Suppressor macrophage treated with lipopolysaccharide for 1 hour (primary cell): ENCODE results near the gene USP4.
"Not testable (repeated sequence)": the region's sequence is repeated elsewhere in the genome, so short reads cannot be mapped to it uniquely, and the experiment has no call there.

Experiments used
- DNase-seq, 3 donors: peaks; one replicate each; pipeline ENCODE4 v3.0.0-alpha.2; 2020 to 2022

The USP4 gene

DNA sequence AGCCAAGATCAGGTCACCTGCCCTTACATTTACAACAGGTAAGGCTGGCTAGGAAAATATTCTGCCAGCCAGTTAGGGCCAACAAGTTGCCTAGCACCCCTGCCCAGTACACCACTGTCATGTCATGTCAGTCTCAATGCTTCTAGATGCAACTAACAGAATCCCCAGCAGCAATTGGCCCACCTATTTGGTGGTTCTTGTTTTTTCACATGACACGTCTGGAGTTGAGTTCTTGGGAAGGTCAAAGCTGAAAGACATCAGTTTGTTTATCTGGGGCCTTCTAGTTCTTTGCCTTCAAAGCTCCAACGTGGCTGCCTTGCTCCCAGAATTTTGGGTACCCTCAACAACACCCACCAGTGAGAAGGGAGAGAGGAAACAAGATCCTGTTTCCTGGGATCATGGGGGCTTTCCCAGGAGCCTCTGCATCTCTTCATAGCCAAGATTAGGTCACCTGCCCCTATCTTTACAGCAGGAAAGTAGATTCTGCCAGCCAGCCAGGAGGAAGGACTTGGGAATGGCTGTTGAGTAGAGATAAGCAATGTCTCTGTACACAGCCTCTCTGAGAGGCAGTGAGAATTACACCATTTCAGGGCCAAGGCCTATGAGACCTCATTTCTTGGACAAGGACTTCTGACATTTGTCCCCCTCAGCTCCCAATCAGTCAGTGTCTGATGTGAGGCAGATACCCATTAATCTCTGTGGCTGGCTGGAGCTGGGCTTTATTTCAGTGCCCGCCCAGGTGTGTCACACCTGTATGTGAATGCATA lies 9.7 kb upstream of the USP4 start:
- DNase-seq, result peak in 2 of 3 donors; percentile 28 to 33

DNA sequence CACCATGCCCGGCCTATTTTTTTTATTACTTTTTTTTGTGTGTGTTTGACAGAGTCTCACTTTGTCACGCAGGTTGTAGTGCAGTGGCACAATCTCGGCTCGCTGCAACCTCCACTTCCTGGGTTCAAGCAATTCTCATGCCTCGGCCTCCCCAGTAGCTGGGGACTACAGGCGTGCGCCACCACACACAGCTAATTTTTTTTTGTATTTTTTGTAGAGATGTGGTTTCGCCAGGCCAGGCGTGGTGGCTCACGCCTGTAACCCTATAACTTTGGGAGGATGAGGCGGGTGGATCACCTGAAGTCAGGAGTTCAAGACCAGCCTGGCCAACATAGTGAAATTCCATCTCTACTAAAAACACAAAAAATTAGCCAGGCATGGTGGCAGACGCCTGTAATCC lies 8.5 kb upstream of the USP4 start:
- not testable (repeated sequence) for DNase-seq

DNA sequence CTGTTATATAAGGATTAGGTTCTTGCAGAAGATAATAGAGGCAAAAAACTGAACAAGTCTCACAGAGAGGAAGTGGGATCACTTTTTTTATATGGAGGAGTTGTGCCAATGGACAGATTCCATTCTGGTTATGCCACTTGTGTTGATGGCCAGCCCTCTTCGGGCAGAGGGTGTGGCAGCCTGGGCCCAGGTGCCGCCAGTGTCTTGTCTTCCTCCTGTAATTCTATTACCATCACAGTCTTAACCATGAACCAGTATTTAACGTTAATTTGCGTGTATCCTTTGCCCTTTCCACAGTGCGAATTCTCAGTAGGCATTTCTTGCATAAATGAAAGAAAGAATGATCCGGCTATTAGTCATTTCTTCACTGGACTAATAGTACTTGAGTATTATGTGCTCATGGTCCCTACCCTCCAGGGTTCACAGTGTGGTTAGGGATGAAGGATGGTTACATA lies 7.0 kb upstream of the USP4 start:
- DNase-seq, result peak; percentile 43 to 78 (median 63)

DNA sequence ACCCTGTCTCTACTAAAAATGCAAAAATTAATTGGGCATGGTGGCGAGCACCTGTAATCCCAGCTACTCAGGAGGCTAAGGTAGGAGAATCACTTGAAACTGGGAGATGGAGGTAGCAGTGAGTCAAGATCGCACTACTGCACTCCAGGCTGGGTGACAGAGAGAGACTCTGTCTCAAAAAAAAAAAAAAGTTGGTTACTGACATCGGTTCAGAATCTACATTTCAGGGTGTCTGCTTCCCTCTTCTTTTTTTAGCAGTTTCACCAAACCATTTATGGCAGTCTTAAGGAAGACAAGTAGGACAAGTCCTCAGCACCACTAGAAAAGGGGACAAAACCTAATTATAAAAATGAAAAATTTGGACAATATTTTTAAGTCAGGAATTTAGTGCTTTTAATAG lies 3.3 kb upstream of the USP4 start:
- peak in 2 of 3 donors; percentile 27 to 55 for DNase-seq

DNA sequence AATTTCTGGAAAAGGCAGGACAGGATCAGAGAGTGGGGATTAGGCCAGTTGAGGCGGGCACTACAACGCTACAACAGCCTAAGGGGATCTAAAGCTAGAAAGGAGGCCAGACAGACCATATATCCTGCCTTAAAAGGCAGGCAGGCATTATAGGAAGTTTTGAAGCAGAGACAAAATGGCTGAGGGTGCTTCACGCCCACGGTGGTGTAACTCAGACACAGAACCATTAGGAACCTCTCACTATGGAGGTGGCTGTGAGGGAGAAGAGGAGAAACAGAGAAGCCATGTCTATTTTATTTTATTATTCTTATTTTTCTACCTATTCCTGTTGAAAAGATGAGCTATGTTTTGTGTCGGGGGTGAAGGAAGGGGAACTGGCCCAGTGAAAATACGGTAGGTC lies 2.1 kb upstream of the USP4 start:
- peak; percentile 57 to 65 (median 63) for DNase-seq

DNA sequence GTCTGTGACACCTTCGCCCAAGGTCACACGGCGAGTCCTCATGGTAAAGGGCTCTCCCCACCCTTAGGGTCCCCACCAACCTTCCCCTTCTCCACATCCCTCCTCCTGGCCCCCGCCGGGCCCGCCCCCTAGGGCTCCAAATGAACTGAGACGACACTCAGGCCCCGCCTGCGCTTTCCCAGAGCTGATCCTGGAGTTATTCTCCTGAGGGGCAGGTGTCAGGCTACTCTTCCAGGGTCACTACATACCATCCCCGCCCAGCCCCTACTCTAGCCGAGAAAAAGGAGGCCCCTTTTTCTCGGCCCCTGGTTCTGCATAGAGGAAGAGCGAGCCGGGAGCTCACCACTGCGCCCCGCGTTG lies 292 bp downstream of the USP4 start:
- DNase-seq, result peak in 1 of 3 donors; percentile 47

DNA sequence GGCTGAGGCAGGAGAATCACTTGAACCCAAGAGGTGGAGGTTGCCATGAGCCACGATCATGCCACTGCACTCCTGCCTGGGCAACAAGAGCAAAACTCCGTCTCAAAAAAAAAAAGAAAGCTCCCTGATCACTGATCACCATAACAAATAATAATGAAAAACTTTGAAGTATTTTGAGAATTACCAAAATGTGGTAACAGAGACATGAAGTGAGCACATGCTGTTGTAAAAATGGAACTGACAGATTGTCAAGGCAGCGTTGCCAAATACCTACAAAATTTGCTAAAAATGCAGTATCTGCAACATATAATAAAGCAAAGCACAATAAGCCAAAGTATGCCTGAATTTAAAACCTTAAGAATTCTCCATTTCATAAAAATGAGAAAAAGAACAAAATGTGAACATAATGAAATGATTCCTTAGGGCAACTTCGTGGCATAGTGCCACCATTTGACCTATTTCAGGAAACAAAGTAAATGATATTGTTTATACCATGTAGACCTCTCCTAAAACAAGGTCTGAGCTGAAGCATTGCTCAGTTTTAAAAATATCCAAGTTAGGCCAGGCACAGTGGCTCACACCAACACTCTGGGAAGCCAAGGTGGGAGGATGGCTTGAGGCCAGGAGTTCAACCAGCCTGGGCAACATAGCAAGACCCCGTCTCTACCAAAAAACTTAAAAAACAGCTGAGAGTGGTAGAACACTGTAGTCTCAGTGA lies 5.8 kb downstream of the USP4 start:
- peak in 1 of 3 donors; percentile 54 for DNase-seq

DNA sequence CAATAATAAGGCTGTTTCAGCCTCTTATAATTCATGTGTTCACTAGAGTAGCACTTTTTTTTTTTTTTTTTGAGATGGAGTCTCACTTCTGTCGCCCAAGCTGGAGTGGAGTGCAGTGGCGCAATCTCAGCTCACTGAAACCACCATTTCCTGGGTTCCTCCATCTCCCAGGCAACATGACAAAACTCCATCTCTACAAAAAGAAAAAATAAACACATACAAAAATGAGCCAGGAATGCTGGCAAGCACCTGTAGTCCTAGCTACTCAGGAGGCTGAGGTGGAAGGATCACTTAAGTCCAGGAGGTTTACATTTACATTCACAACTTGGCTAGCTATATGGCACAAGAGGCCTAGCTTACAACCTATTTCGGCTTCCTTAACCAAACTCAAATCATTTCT lies 6.8 kb downstream of the USP4 start:
- peak; percentile 54 to 64 (median 61) for DNase-seq

DNA sequence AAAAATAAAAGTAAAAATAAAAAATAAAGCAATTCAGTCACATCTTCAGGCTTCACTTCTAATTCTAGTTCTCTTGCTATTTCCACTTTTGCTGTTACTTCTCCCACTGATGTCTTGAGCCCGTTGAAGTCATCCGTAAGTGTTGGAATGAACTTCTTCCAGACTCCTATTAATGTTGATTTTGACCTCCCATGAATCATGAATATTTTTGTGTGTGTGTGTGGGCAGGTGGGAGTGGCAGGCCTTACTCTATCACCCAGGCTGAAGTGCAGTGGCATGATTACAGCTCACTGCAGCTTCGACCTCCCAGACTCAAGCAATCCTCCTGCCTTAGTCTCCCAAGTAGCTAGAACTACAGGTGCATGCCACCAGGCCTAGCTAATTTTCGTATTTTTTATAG lies 10.7 kb downstream of the USP4 start:
- DNase-seq, result peak in 2 of 3 donors; percentile 31 to 63

DNA sequence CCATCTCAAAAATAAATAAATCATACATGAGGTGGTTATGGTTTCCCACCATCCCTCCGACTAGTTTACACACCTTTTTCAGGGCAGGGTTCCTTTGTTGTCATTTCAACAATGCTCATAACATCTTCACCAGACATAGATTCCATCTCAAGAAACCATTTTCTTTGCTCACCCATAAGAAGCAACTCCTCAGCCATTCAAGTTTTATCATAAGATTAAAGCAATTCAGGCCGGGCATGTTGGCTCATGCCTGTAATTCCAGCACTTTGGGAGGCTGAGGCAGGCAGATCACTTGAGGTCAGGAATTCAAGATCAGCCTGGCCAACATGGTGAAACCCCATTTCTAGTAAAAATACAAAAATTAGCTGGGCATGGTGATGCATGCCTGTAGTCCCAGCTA lies 11.5 kb downstream of the USP4 start:
- not testable (repeated sequence) for DNase-seq

DNA sequence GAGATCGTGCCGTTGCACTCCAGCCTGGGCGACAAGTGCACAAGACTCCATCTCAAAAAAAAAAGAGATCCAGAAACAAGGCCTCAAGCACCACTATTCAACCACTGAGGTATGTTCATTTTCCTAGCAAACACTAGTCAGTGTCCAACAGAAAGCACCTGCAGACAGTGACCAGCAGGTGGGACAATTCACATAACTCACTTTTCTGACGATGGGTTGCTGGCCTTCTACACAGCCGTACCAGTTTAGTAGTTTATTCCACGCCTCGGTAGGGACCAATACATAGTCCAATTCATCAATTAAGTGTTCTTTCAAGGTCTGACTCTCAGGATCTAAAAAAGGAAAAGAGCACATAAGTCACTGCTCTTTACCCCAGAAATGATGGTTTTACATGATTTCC lies 12.4 kb downstream of the USP4 start:
- peak in 1 of 3 donors; percentile 19 for DNase-seq

DNA sequence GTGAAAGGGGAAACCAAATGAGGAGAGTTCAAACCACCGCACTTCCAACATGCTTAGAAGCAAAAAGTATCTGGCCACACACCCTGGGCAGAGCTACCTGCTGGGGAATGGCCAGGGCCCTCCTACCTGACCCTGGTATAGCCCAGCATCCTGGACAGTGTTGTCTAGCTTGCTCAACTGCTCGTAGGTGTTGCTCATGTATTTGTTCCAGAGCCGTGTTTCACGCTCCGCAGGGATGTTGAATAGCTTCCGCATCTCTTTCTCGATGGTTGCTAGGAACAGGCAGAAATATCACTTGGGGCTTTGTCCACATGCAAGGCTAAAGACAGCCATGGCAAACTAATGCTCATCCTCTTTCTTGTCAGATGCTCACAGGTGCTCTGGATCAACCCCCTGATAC lies 15.1 kb downstream of the USP4 start:
- no peak for DNase-seq

DNA sequence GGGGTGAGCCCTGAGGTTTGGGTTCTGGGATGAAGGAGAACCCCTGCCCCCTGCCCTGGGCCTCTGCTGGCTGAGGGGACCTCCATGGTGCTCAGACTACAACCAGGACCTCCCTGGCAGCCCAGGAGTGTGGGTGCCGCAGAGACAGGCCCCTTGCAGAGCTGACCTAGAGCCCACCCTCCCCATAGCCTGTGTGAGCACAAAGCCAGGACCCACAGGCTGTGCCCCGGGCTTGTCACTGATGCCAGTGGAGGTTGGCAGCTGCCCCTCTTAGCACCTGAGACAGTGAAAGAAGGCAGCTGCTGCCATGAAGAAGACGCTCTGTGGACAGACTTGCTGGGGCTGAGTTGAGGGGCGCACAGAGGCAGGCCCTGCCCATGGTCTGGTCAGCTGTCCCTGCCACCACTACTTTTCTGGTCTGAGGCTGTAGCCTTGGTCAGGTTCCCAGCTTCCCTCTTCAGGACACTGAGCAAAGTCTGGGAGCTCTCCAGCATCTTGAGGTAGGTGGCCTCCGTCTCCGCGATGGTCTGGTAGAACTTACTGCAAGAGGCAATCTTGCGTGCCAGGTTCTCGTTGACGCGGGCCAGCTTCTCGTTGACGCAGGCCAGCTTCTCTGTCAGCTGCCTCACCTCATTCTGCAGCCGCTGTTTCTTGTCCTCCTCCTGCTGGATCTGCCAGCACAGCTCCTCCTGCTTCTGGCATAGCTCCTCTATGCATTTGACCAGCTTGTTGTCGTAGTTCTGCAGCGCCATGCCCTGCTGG lies 23.0 kb downstream of the USP4 start:
- no peak for DNase-seq

DNA sequence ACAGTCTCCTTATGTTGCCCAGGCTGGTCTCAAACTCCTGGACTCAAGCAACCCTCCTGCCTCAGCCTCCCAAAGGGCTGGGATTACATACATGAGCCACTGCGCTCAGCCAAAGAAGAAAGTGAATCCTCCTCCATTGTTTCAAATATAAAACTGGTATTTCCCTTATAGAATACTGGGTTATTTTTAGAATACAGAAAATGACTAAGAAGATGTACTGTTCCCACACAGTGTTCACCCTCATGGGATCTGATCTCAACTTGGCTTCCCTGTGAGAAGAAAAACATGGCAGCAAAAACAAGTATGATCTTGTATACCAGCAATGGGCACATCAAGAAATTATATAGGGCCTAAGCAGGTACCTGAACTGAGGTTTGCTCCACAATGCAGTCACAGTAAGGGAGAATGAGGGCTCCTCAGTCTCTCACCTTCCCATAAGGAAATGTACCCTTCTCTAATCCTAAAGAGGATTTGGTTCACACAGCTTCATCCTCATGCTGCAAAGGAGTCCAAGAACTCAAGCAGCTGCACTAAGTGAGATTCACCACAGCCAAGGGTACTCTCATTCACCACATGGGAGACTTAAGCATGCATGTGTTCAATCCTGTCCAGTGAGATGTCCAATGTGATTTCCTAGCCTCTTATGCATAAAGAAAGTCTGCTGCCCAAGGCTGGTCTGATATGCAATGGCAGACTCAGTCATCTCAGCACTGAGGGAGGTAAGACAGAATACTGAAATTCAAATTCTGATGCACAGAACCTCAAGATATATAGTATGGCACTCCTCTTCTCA lies 25.8 kb downstream of the USP4 start:
- DNase-seq, result peak; percentile 66 to 86 (median 77)

DNA sequence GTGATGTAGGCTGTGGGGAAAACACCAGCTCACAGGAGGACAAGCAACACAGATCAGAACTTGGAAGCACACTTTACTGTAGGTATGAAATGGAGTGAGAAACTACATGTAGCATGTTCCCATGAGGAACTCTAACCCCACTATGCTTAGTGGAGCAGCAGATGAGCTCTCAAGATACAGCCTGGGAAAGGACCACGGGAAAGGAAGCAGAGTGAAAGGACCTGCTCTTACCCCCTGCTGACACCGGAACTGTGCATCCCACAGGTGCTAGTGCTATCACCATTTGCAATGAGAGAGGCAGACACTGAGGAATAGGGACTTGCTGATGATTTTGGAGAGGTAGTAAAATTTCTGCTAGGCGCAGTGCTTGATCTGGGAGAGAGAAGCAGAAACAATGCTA lies 28.6 kb downstream of the USP4 start:
- no peak for DNase-seq

DNA sequence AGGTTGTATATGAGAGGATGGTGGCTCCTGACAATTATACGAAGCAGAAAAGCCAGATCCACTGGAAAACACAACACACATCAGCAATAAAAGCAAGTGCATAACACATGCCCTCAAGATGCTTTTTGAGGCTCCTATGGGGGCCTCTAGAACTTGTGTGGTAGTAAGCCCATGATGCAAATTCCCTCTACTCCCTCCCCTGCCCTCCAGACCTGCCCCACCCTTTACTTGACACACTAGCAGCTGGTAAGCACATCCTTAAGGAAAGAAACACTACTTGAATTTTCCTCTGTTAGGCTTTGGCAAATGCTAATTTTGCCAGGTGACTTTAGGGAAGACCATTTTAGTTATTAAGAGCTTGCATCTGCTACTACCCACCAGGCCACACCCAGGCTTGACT lies 29.2 kb downstream of the USP4 start:
- no peak for DNase-seq

DNA sequence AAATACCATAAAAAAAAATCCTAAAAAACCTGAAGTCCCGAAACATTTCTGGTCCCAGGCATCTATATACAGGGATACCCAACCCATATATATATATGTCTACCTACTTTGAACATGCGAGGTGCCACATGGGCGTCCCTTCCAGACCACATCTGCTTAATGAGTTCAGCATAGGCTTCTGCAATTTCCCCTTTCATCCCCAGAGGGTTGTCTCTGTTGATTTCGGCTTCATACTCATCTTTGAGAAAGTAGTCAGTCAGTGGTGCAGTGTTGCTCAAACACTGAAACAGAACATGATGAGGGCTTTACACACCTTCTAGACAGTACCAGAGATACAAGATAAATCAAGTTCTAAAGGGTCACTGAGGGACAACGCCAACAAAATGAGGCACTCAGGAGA lies 34.2 kb downstream of the USP4 start:
- DNase-seq, result no peak

DNA sequence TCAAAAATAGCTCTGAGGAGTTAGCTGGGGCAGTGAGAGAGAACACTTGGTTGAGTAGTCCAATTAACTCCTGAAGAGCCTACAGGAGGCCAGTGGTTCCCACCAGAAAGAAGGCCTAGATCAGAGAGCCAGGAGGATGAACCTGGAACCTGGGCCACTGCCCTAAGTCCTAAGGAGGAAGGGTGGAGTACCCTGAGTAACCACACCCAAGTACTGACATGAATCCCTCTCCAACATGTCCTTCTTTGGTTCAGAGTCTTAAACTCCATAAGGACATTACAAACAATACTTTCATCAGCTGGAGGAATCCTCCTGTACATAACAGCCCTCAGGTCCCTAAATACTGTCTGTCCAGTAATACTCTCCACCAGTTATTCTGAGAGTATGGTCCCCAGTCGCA lies 37.2 kb downstream of the USP4 start:
- DNase-seq, result no peak

DNA sequence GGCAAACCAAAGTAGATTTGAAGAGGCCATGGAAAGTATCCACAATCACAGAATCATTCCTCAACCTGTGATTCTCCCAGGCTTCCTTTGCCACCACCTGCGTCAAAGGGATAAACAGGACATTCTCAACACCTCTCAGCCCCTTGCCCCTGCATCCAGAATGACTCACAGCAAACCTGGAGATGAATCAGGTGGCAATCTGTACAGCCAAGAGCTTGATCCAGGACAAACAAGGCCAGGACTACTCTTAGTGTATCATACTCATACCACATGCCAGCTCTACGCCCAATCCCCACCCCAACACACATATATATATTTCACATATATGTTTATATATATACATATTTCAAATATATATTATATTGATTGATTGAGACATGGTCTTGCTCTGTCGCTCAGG lies 39.3 kb downstream of the USP4 start:
- no peak for DNase-seq

DNA sequence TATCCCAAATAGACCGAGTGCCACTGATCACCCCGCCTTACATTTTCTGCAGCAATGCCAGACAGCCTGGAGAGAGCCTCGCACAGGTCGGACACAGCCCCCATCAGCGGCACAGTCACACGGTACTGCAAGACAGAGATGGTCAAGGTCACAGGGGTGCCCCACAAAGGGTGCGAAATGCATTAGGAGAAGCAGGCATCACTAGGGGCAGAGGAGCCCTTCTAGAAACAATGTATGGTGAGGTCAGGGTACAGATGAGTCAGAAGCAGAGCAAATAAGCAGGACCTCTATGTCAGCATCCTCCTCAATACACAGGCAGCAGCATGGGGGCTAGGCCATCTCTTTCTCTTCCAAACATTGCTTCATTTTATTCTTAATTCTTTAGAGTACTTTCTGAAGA lies 41.3 kb downstream of the USP4 start:
- no peak for DNase-seq

DNA sequence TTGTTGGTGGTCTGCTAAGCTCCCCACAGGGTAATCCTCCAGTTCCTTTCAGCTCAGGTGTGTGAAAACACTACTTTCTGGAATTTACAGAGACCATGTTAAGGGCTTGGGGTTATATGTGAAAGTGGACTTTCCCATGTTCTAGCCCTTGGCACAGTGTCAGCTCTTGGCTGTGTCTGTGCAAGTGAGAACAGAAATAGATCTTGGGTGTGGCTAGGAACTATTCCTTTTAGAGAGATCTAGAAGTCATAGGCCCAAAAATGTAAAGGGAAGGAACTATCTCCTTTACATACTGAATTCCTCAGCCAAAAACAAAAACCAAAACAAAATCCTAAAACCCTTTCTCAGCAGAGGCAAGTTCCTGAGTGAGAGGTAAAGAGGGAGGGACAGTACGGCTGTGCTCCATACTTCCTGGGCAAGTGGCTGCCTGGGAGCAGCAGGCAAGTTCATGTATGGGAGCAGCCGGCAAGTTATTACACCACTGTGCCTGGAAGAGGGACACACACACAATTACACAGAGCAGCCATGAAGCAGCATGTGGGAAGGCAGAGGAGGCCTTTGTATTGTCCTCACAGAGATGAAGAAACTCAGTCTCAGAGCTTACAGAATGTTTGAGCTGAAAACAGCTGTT lies 43.0 kb downstream of the USP4 start:
- DNase-seq, result peak; percentile 16 to 28 (median 20)

DNA sequence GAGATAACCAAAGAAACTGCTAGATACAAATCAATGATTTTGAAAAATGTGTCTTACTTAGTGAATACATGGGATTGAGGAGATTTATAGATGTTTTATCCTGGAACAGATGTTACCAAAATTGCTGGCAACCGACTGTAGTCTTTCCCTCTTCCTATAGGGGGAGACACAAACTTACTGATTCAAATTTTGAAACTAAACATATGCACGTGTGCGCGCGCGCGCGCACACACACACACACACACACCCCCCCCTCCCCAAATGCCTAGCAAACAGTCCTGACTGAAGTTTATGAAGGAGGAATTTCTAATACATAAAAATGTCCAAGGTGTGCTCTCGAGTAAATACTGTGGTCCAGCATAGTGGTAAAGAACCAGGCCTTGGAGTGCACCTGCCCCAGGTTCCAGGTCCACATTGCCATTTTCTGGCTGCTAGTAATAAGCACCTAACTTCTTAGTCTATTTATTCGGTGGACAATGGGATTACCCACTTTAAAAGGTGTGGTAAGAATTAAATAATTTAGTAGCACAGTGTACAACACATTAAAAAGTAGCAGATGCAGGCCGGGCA lies 44.3 kb downstream of the USP4 start:
- peak; percentile 62 to 75 (median 68) for DNase-seq
